GM21737 (cell line): ENCODE data around the gene TUBGCP3.
"Not testable (repeated sequence)": the region's sequence is repeated elsewhere in the genome, so short reads cannot be mapped to it uniquely, and the experiment has no call there.

Source experiments
- ATAC-seq: cut with Tn5 transposase; IDR thresholded peaks from one replicate; pipeline ENCODE4 v1.9.1; 2021; ENCODE audit warnings: mild to moderate bottlenecking, moderate library complexity; ENCODE audit not compliant: unreplicated experiment

Gene TUBGCP3

DNA sequence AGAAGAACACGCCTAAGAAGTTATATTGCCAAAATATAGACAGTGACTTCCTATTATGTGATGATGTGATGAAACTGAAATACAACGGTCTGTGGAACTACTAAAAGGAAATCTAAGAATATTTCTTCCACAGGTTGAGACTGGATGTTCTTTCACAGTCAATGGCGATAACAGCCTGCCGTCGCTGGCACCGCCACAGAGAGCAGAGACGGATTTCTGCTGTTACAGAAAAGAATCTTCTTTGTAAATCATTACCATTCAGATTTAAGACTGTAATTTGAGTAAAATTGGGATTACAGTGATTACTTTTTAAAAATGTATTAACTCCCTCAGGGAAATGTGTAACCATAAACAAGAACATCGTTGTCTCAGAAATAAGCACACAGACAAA is 100.8 kb downstream of the TUBGCP3 start:
- ATAC-seq = no peak

DNA sequence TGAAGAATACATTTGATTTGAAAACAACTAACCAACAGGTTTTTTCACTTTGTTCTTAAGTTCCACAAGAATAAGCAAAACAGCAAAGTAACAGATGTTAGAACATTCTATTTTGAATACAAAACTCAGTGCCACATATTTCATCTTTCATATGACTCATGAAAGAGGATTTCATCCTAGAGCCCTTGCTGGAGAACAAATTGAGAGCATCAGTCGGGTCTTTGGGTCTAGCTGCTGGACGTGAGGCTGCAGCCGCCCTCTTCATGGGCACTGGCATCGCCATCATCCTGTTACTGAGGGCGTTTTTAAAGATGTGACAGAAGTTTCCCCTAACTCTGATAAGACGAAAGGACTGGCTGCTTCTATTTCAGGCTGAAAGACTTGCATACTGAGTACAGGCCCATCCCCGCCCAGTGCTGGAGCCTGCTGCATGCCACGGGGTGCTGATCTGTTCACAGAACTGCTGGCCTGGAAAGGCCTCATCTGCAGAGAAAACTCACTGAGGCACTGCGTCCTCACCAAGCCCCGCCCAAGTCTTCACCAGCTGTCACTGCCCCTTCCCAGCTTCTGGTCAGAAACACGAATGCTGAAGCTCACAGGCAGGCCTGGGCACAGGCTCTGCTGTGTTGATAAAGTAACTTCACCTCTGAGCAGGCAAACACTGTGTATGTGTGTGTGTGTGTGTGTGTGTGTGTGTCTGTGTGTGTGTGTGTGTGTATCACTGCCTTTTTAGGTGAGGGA is 101.4 kb downstream of the TUBGCP3 start:
- ATAC-seq = no peak

DNA sequence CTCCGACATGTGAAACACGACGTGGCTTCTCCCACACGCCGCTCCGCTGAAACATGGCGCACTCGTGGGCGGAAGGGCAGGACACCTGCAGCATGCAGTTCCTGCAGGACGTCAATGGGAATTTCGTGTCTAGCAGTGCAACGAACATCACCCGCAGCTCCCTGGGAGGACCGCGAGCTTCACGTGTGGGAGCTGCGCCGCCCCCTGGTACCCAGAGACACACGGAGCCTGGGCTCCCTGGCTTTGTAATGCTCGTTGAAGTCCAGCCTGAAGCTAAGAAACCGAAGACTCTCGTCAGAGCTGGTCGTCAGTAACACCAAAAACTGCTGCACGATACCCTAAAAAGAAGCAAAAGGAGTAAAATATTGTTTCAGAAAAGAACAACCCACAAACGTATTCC is 102.1 kb downstream of the TUBGCP3 start:
- ATAC-seq = not testable (repeated sequence)

DNA sequence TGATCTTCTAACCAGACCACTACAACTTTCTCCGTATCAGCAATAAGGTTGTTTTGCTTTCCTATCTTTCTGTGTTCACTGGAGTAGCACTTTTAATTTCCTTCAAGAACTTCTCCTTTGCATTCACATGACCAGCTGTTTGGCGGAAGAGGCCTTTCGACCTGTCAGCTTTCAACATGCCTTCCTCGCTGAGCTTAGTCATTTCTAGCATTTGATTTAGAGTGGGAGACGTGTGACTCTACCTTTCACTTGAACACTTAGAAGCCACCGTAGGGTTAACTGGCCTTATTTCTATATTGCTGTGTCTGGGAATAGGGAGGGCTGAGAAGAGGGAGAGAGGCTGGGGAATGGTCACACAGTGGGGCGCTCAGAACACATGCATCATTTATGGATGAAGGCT is 104.7 kb downstream of the TUBGCP3 start:
- ATAC-seq = no peak

DNA sequence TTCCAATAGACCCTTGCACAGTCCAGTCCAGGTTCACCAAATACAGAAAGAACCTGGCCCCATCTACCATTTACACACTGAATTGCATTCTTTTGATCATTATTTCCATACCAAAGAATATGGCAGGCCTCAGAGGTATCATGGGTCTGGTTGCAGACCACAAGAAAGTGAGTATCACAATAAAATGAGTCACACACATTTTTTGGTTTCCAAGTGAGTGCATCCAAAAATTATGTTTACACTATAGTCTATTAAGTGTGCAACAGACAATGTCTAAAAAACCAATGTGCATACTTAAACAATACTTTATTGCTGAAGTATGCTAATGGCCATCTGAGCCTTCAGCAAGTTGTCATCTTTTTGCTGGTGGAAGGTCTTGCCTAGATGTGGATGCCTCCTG is 106.5 kb downstream of the TUBGCP3 start:
- ATAC-seq = no peak

DNA sequence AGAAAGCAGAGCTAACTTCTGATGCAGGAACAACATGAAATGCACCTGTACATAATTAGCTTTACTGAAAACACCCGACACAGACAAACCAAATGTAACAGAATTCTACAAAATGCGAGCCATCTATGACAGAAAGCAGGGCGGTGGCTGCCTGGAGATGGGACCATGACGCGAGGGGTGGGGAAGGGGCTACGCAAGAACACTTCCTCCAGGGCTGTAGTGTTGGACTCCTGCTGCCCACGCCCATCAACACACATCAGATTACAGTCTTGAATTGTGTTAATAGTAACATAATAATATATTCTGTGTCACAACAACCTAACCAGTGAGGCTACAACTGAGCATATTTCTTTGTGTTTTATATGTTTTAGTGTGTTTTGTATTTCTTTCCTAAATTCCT is 108.6 kb downstream of the TUBGCP3 start:
- ATAC-seq = no peak

DNA sequence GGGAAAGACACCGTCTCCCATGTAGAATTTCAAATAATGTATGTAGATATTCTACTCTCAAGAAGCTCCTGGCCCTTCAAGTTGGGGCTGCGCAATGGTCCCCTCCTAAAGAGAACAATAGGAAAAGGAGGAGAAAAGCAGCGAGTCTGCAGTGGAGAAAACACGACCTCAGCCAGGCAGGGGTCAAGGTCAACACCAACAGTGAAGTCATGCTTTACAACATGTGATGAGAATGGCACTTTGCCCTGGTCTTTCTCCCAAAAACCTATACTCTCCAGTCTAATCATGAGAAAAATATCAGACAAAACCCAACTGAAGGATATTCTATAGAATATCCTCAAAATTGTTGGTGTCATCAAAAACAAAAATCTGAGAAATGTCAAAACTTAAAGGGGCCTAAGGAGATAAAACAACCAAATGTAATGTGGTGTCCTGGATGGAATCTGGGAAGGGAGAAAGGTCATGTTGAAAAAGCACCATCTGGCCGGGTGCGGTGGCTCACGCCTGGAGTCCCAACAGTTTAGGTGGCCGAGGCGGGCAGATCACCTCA is 110.8 kb downstream of the TUBGCP3 start:
- no peak for ATAC-seq

DNA sequence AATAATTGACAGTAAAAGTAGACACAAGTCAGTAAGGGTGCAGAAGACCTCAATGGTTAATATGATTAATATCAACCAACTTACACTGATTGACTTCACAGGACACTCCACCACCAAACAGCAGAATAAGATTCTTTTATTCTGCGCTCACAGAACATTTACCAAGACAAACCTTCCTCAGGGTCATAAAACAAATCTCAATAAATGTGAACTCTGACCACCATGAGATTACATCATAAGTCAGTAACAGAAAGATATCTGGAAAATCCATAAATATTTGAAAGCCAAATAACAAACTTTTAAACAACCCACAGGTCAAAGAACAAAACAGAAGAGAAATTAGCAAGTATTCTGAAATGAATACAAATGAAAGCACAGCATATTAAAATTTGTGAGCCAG is 112.1 kb downstream of the TUBGCP3 start:
- ATAC-seq = no peak

DNA sequence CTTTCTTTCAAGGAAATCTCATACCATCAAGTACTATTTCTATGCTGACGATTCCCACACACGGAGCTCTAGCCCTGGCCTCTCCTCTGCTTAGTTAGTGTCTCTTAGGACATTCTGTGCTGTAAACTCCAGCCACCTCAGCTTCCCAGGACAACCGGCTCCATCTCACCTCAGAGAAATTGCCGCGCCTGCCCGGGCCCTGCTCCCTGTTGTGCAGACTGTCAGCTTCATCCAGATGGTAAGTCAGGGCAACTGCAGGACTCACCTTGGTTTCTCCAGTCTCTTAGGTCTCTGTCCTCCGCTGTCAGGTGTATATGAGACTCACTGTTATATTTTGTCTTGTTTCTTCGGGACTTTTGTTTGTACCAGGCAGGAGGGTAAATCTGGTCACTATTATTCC is 113.1 kb downstream of the TUBGCP3 start:
- ATAC-seq = no peak

DNA sequence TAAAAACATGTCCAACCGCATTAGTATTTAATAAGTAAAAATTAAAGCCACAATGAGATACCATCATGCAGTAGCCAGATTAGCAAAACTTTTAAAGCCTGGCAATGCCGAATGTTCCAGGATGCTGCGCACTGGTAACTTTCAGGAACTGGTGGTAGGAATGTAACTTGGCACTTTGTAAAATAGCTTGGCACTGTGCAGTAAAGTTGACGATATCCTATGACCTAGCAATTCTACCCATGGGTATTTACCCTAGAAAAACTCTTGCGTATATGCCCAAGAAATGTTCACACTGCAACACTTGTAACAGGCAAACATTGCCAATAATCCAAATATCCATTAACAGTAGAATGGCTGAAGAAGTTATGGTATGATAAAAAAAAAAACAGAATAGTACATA is 114.1 kb downstream of the TUBGCP3 start:
- ATAC-seq = no peak

DNA sequence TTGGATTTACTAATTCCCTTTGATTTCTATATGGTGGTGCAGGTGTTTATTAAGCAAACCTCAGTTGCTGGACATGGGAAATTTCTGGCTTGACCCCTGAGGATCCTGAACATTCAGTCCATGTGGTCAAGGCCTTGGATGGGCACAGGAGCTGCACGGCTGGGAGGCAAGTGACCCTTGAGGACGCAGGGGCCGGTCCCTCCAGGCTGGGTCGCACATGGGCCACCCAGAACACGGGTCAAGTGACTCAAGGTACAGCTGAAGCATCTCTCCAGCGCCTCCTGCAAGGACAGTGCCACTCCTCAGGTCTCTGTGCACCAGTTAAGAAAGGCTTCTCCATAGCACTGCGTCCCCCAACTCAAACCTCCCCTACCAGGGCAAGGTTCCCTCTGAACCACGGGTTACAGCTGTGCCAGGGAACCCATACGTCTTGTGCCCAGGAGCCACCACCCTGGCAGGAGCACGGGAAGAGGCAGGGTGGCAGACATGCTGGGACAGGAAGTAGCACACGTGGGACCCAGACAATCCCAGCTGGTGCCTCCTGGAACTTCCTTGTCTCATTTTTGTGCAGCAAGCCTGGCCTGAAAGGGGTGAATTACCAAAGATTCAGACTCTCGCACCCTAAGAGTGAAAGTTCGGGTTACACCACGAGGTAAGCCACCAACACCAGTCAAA is 118.7 kb downstream of the TUBGCP3 start:
- no peak for ATAC-seq

DNA sequence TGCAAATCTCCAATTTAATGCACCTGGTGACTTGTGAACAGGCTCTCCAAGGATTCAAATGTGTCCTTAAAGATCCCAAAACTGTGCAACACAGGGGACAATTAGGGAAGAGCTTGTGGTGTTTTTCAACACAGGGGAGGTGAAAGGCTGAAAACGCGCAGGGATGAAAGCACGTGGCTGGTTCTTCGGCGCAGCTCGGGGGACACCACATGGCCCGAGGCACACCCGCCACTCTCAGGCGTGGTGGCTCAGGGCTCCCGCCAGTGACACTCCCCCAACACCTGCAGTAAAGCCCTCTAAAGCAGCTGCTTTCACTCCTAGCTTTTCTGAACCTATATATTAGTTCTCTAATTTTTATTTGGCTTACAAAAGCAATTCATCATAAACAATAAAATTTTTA is 119.9 kb downstream of the TUBGCP3 start:
- no peak for ATAC-seq

DNA sequence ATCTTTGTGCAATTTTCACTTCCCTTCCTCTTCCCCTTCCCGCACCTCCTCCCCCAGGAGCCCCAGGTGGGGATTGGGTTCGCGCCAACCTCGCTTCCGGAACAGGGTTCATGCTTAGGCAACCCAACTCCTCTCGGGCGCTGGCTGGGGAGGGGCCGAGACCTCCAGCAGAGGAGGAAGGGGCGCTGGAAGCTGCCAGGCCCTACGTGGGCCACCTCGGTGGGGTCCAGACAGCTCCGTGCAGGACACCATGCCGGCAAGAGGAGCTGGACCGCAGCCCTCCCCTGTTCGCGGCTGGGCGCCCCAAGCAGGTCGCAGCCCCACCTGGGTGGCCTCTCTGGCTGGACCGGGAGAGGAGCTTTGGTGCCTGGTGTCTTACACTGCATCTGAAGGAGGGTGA is 120.7 kb downstream of the TUBGCP3 start:
- ATAC-seq = no peak

DNA sequence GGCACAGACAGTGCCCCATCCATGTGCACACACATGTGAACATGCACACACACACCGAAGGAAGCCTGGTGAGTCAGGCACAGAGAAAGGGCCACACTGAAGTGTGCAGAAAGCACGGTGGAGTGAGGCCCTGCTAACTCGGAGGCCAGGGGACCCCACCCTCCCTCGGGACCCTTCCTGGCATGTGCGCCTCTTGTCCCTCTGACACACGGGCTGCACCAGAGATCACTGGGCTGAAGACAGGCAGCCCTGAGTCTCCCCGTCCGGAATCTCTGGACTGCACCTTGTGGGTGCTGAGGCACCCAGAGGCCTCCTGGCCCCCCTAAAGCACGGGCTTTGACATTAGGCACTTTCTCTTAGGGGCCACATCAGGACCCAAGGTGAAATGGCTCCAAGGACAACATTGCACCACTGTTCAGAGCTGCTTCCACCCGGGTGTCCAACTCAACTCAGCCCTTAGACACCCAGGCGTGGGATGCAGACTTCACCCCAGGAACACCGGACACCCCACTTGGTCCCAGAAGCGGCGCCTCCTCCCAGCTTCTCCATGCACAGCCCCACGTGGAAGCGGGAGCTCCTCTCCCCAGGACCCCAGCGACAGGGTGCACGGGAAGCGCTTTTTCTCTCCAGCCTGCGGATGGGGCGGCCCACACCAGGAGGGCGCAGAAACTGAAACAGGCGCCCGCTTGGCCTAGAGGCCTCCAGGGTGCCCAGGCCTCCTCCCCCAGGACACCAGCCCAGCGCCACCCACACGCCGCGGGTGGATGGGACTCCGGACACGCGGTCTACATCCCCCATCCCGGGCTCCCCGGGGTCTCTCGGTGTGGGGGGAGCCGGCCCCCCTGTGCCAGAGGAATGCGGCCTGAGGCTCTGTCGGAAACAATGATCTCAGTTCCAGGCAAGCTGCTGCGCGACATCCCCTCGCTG is 121.6 kb downstream of the TUBGCP3 start:
- ATAC-seq = no peak

DNA sequence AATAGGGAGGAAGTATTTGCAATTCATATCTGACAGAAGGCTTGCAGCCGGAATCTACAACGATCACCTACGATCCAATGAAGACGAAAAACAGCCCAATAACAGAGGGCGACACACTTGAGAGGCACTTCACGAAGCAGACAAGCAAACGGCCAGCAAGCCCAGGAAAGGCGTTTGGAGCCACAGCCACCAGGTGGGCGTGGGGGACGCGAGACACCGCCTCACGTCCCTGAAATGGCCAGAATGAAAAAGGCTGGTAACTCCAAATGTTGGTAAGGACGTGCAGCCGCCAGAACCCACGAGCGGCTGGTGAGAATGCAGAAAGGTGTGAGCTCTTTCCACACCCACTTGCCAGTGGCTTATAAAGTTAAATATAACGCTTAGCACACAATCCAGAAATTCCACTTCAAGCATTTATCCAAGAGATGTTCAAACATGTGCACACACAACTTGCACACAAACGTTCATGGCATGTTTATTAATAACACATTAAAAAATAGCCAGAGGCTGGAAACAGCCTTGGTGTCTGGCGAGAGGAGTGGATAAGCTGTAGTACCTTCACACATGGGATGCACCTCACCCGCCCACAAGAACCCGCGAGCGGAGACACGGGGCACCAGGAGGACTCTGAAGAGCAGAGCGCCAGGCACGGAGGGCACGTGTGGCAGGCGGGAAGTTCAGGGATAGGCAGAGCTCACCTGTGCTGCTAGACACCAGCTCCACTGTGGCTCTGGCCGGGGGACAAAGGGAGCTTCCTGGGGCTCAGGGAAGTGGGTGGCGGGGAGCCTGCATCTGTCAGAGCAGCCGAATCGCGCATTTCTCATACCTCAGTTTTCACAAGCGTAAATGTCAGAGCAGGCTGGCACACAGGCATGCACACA is 122.5 kb downstream of the TUBGCP3 start:
- ATAC-seq = no peak

DNA sequence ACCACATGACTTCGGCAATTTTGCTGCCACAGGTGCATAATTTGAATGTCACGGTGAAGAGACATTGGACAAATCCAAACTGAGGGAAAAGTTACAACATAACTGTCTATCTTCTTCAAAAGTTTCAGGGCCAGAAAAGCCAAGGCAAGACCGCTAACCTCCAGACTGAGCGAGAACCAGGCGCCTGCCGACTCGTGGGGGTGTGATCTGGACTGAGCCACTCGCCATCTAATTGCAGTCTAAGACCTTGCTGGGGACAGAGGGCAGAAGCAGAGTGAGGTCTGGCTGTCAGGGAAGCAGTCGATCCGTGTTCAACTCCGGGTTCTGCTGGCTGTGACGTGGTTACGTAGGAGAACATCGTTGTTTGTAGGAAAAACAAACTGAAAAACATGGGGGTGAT is 123.2 kb downstream of the TUBGCP3 start:
- no peak for ATAC-seq

DNA sequence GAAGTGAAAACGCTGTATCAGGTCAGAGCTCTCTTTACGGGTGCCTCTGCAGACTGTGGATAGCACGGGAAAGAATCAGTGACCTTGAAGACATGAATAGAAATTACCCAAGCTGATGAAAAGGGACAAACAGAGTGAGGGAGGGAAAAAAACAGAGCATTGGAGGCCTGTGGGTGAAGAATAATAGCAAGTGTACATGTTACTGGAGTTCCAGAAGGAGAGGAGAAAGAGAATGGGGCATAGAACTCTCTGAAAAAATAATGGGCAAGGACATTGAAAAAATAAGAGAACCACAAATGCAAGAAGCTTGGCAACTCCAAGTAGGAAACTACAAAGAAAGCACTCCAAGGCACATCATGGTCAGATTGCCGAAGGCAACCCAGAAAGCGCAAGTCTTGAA is 125.5 kb downstream of the TUBGCP3 start:
- no peak for ATAC-seq

DNA sequence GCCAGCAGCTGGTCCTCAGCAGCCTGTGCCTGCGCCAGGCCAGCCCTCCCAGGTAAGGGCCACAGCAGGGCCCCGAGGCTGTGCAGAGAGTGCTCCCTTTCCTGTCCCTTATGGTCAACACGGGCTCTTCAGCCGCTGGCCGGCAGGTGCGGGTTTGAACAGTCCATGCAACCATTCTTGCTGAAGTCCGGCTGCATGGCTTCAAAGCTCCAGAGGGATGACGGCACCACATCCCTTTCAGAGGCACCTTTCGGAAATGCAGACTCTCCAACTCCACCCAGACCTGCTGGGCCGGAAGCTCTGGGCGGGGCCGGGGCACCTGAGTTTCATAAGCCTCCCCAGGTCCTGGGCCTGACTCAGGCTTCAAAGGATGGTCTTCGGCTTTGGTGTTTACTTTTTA is 130.5 kb downstream of the TUBGCP3 start:
- ATAC-seq = no peak

DNA sequence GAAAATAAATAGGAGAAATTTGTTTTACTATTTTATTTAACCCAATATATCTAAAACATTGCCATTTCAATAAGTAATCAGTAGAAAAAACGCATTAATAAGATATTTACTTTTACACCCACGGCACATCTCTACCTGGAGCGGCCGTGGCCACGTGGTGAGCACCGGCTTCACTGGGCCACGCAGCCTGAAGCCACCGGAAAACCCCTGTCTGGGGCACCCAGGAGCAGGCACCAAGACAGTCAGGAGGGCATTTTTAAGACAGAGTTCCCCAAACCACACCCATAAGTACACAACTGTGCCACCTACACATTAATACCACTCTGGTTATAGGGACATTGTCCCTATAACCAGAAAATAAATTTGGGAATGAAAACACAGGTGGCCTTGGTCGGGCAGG is 130.9 kb downstream of the TUBGCP3 start:
- ATAC-seq = no peak
